ENCODE results near the gene ACHE. TPM values are rescaled to one million over a fixed set of nuclear protein-coding genes. Genes with fewer than 3 reads are reported as not detected.

ACHE gene
- total and polyA plus RNA-seq, 7 donors, result 10.7 to 99.2 (median 23.8) TPM

- Histone ChIP-seq H3K4me3 (peak within 1 kb of the TSS; percentile 71), H3K27ac (peak within 1 kb of the TSS; percentile 43), H3K4me1 (peaks cover 8% of the 10 kb centered on the region), H3K36me3 (ENCODE audit: insufficient read depth in 1 of 2, low read depth in 1 of 2) (no peaks in the 10 kb centered on the region), H3K27me3 (ENCODE audit: insufficient read depth in 3 of 3, low read length in 2 of 3) (no peaks in the 10 kb centered on the region), H3K9me3 (no peaks in the 10 kb centered on the region)
- TF ChIP-seq CTCF (IDR thresholded peaks at IDR 0.05), result peak; percentile 78
- intact Hi-C loops (cut with DNase I), result loop anchor here (1.0 to 5.0 kb wide), 4 partner anchors 50 to 150 kb away; partner anchors contain the start of gene POP7 (in 1 of the 2)
- peak; percentile 92 to 94 for DNase-seq
- 0 to 1% (median 1%) methylated on average over 57 to 71 of the region's 71 CpGs for WGBS, 3 donors
- peak; percentile 98 to 100 (median 99) for ATAC-seq
These were observed 43.4 kb downstream of the ACHE start, which contains the start of gene SLC12A9 for GRCh38 chr7:100852048-100852872. Gene SLC12A9 (plus strand): TSS chr7:100852713. CDS start chr7:100854198, 1,485 bp downstream.

- no peaks in the 10 kb centered on the region for H3K36me3 ChIP-seq (ENCODE audit: insufficient read depth in 1 of 2, low read depth in 1 of 2)
- no peak overlapping the region for H3K27ac ChIP-seq
- intact Hi-C loops (cut with DNase I), result no loop called here
- no peak for DNase-seq
- TF ChIP-seq CTCF (IDR thresholded peaks at IDR 0.05), result no peak
- no peak overlapping the region for H3K4me3 ChIP-seq
- ATAC-seq, result no peak
- H3K9me3 ChIP-seq, result no peaks in the 10 kb centered on the region
- peaks cover 8% of the 10 kb centered on the region for H3K4me1 ChIP-seq
- H3K27me3 ChIP-seq (ENCODE audit: insufficient read depth in 3 of 3, low read length in 2 of 3), result no peaks in the 10 kb centered on the region
- WGBS, 3 donors, result 95 to 98% (median 97%) methylated on average over 4 of the region's 4 CpGs
These were observed 48.3 kb downstream of the ACHE start for GRCh38 chr7:100847360-100847759.

- H3K4me3 ChIP-seq, result no peak overlapping the region
- no peaks in the 10 kb centered on the region for H3K27me3 ChIP-seq (ENCODE audit: insufficient read depth in 3 of 3, low read length in 2 of 3)
- H3K27ac ChIP-seq, result no peak overlapping the region
- DNase-seq (peak in 1 of 2 donors; percentile 7), ATAC-seq (no peak)
- intact Hi-C loops (cut with DNase I), result no loop called here
- H3K9me3 ChIP-seq, result no peaks in the 10 kb centered on the region
- no peak for TF ChIP-seq CTCF (IDR thresholded peaks at IDR 0.05)
- H3K36me3 ChIP-seq (ENCODE audit: insufficient read depth in 1 of 2, low read depth in 1 of 2), result no peaks in the 10 kb centered on the region
- 67 to 73% (median 71%) methylated on average over 8 of the region's 8 CpGs for WGBS, 3 donors
- H3K4me1 ChIP-seq, result no peaks in the 10 kb centered on the region
These were observed 55.1 kb downstream of the ACHE start for GRCh38 chr7:100840470-100841100.

Other genes starting within 250 kb of the ACHE start
- gene ACTL6B, start 239.4 kb downstream of the ACHE start, total RNA-seq, result not detected
- gene ACTL6B, start 239.4 kb downstream of the ACHE start, polyA plus RNA-seq, result under 1 TPM in 1 of 3 donors, not detected in 2; 0.03 TPM
- gene GNB2, start 222.1 kb downstream of the ACHE start, total RNA-seq, result 100 to 1,000 TPM in 3 of 4 donors, 10 to 100 TPM in 1; 87.1 to 130 (median 121) TPM
- gene GNB2, start 222.1 kb downstream of the ACHE start, polyA plus RNA-seq, result 100 to 1,000 TPM; 112 to 148 (median 117) TPM
- gene GIGYF1, start 201.6 kb downstream of the ACHE start, total RNA-seq, result 10 to 100 TPM; 18.0 to 39.1 (median 23.9) TPM
- gene GIGYF1, start 201.6 kb downstream of the ACHE start, polyA plus RNA-seq, result 10 to 100 TPM in 2 of 3 donors, 1 to 10 TPM in 1; 9.9 to 16.1 (median 10.5) TPM
- 10 to 100 TPM; 28.4 to 44.4 (median 39.4) TPM for gene POP7, start 189.8 kb downstream of the ACHE start, total RNA-seq
- 100 to 1,000 TPM in 1 of 3 donors, 10 to 100 TPM in 2; 74.1 to 129 (median 86.0) TPM for gene POP7, start 189.8 kb downstream of the ACHE start, polyA plus RNA-seq
- gene EPO, start 175.4 kb downstream of the ACHE start, total RNA-seq, result not detected
- gene EPO, start 175.4 kb downstream of the ACHE start, polyA plus RNA-seq, result not detected
- not detected for gene ZAN, start 162.3 kb downstream of the ACHE start, total RNA-seq
- gene ZAN, start 162.3 kb downstream of the ACHE start, polyA plus RNA-seq, result not detected
- gene EPHB4, start 68.4 kb downstream of the ACHE start, total RNA-seq, result 10 to 100 TPM; 10.3 to 13.9 (median 11.3) TPM
- 1 to 10 TPM; 5.1 to 9.2 (median 5.1) TPM for gene EPHB4, start 68.4 kb downstream of the ACHE start, polyA plus RNA-seq
- gene SLC12A9, start 43.2 kb downstream of the ACHE start, total RNA-seq, result 1 to 10 TPM; 2.9 to 4.7 (median 3.9) TPM
- gene SLC12A9, start 43.2 kb downstream of the ACHE start, polyA plus RNA-seq, result 1 to 10 TPM; 2.2 to 3.3 (median 2.5) TPM
- gene TRIP6, start 28.5 kb downstream of the ACHE start, total RNA-seq, result 1 to 10 TPM; 5.0 to 8.8 (median 6.8) TPM
- gene TRIP6, start 28.5 kb downstream of the ACHE start, polyA plus RNA-seq, result 1 to 10 TPM; 4.3 to 7.1 (median 5.3) TPM
- gene SRRT, start 20.8 kb downstream of the ACHE start, total RNA-seq, result 10 to 100 TPM; 46.8 to 79.8 (median 61.0) TPM
- gene SRRT, start 20.8 kb downstream of the ACHE start, polyA plus RNA-seq, result 10 to 100 TPM; 48.2 to 58.1 (median 51.2) TPM
- 1 to 10 TPM; 2.5 to 8.0 (median 6.0) TPM for gene UFSP1, start 6.2 kb downstream of the ACHE start, total RNA-seq
- gene UFSP1, start 6.2 kb downstream of the ACHE start, polyA plus RNA-seq, result 1 to 10 TPM; 3.7 to 7.6 (median 4.3) TPM
- gene MUC3A, start 53.6 kb upstream of the ACHE start, total RNA-seq, result under 1 TPM; 0.10 to 0.79 (median 0.30) TPM
- under 1 TPM; 0.22 to 0.37 (median 0.30) TPM for gene MUC3A, start 53.6 kb upstream of the ACHE start, polyA plus RNA-seq
- gene MUC12, start 73.7 kb upstream of the ACHE start, total RNA-seq, result under 1 TPM in 2 of 4 donors, not detected in 2; 0.02 to 0.13 TPM
- under 1 TPM in 1 of 3 donors, not detected in 2; 0.09 TPM for gene MUC12, start 73.7 kb upstream of the ACHE start, polyA plus RNA-seq
- under 1 TPM in 1 of 4 donors, not detected in 3; 0.02 TPM for gene MUC17, start 124.2 kb upstream of the ACHE start, total RNA-seq
- gene MUC17, start 124.2 kb upstream of the ACHE start, polyA plus RNA-seq, result under 1 TPM in 1 of 3 donors, not detected in 2; 0.03 TPM
- gene TRIM56, start 189.6 kb upstream of the ACHE start, total RNA-seq, result 10 to 100 TPM; 10.1 to 15.7 (median 13.8) TPM
- 10 to 100 TPM in 1 of 3 donors, 1 to 10 TPM in 2; 3.2 to 13.3 (median 5.8) TPM for gene TRIM56, start 189.6 kb upstream of the ACHE start, polyA plus RNA-seq
- gene SERPINE1, start 231.2 kb upstream of the ACHE start, total RNA-seq, result 10 to 100 TPM in 1 of 4 donors, 1 to 10 TPM in 3; 7.1 to 14.4 (median 7.4) TPM
- gene SERPINE1, start 231.2 kb upstream of the ACHE start, polyA plus RNA-seq, result 100 to 1,000 TPM in 1 of 3 donors, 1 to 10 TPM in 2; 4.3 to 269 (median 5.9) TPM